AG08396 (cell line): ENCODE data around the gene CAMK1D.
A peak's percentile ranks its signal among the peaks of the same experiment; 100 is the strongest.

Experiments used
- DNase-seq: peaks from one replicate; pipeline ENCODE4 v3.0.0; 2012; ENCODE audit warnings: low spot score, mixed read lengths

Gene CAMK1D

GRCh38 chr10:12597176-12597575, 247.8 kb downstream of the CAMK1D start:
- no peak for DNase-seq

- no peak for DNase-seq
Observed at GRCh38 chr10:12597788-12598765, 248.7 kb downstream of the CAMK1D start.

- DNase-seq: no peak
Observed at GRCh38 chr10:12600652-12601051, 251.3 kb downstream of the CAMK1D start.

GRCh38 chr10:12602521-12602920, 253.2 kb downstream of the CAMK1D start:
- no peak for DNase-seq

- DNase-seq: no peak
Observed at GRCh38 chr10:12603766-12604470, 254.6 kb downstream of the CAMK1D start.

- peak; percentile 62 for DNase-seq
Observed at GRCh38 chr10:12605580-12606405, 256.4 kb downstream of the CAMK1D start.

- no peak for DNase-seq
Observed at GRCh38 chr10:12606461-12606860, 257.1 kb downstream of the CAMK1D start.

- DNase-seq: no peak
Observed at GRCh38 chr10:12608761-12609160, 259.4 kb downstream of the CAMK1D start.

GRCh38 chr10:12609435-12609834, 260.1 kb downstream of the CAMK1D start:
- DNase-seq: no peak

- no peak for DNase-seq
Observed at GRCh38 chr10:12613136-12613535, 263.8 kb downstream of the CAMK1D start.

- no peak for DNase-seq
Observed at GRCh38 chr10:12614177-12614995, 265.0 kb downstream of the CAMK1D start.

GRCh38 chr10:12615296-12616220, 266.2 kb downstream of the CAMK1D start:
- DNase-seq: no peak

- no peak for DNase-seq
Observed at GRCh38 chr10:12617191-12618175, 268.1 kb downstream of the CAMK1D start.

GRCh38 chr10:12622016-12622415, 272.7 kb downstream of the CAMK1D start:
- no peak for DNase-seq

GRCh38 chr10:12622691-12623090, 273.3 kb downstream of the CAMK1D start:
- no peak for DNase-seq

GRCh38 chr10:12625393-12626023, 276.2 kb downstream of the CAMK1D start:
- DNase-seq: no peak

- DNase-seq: no peak
Observed at GRCh38 chr10:12628153-12628552, 278.8 kb downstream of the CAMK1D start.

GRCh38 chr10:12628964-12629766, 279.8 kb downstream of the CAMK1D start:
- no peak for DNase-seq
